Mammary epithelial cell (primary cell): ENCODE data around the gene PRPF18.

Experiments used
- EZH2 ChIP-seq: IDR thresholded peaks from 2 replicates; pipeline ENCODE4 v1.6.1; 2012; ENCODE audit warnings: low read length, inconsistent platforms, borderline replicate concordance
- TF ChIP-seq, protein P1 (sequence below), 2 donors: IDR thresholded peaks in 1 of 2; conservative IDR thresholded peaks in 1 of 2; 2 replicates each; pipeline ENCODE4 v1.5.1; 2011 to 2012; ENCODE audit warnings: inconsistent platforms in 2 of 2, low read length in 2 of 2, mild to moderate bottlenecking in 2 of 2, control low read depth in 1 of 2, low read depth in 1 of 2; ENCODE audit not compliant: insufficient read depth in 1 of 2; ENCODE audit errors: extremely low read depth in 1 of 2

DNA sequence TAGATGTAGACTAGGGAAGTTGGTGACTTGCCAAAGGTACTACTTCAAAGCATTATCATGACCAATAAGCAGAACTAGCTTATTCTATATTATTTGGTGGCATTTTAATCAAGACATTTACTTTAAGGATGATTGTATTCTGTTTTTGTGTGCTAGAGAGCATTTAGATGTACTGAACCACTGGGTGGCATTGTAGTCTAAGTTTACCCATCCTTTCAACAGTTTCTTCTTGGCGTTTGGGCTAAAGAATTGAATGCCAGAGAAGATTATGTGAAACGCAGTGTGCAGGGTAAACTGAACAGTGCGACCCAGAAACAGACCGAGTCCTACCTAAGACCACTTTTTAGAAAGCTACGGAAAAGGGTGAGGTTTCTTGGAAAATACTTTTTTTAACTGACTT lies 26.8 kb downstream of the PRPF18 start:
- TF ChIP-seq, protein P1, sequence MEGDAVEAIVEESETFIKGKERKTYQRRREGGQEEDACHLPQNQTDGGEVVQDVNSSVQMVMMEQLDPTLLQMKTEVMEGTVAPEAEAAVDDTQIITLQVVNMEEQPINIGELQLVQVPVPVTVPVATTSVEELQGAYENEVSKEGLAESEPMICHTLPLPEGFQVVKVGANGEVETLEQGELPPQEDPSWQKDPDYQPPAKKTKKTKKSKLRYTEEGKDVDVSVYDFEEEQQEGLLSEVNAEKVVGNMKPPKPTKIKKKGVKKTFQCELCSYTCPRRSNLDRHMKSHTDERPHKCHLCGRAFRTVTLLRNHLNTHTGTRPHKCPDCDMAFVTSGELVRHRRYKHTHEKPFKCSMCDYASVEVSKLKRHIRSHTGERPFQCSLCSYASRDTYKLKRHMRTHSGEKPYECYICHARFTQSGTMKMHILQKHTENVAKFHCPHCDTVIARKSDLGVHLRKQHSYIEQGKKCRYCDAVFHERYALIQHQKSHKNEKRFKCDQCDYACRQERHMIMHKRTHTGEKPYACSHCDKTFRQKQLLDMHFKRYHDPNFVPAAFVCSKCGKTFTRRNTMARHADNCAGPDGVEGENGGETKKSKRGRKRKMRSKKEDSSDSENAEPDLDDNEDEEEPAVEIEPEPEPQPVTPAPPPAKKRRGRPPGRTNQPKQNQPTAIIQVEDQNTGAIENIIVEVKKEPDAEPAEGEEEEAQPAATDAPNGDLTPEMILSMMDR (conservative IDR thresholded peaks at IDR 0.05 in 1 of 2, IDR thresholded peaks at IDR 0.05 in 1 of 2; ENCODE audit: extremely low read depth in 1 of 2, insufficient read depth in 1 of 2, low read depth in 1 of 2, low read length in 2 of 2): peak; percentile 16 to 39
- TF ChIP-seq EZH2: no peak
